ENCODE results near the gene MEOX2. TPM values are rescaled to one million over a fixed set of nuclear protein-coding genes. Genes with fewer than 3 reads are reported as not detected.

The MEOX2 gene
- total and polyA plus RNA-seq, 2 of the 8 experiments (the other 6 are each of a cell fraction or from before 2014, with no cell fraction given): 0.05 to 0.19 TPM

DNA sequence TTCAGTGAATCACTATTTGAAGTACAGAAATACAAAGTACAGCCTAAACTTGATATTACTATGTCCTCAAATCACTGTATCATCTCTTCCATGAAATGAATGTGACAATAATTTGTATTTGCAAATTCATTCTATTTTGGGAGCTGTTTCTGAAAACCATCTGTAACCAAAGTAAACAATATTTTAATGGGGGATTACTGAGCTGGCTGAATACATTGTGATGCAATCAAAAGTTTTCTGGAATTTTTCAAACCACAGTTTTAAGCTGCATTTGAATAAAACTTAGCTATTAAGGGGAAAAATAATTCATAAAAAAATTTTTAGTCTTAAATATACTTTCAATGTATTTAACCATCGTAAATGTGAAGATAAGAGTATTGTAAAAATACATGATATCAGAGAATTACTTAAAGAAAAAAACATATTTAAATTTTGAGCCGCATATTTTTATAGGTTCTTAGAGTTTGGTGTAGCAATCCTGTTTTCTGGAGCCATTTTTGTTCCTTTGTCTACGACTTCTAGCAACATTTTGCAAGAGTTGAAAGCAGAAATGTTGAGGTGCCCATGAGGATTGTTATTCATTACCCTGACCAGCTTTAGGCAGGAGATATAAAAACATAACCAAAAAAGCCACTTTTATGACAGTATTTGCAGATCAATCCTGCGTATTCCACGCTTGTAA, 78.8 kb downstream of the MEOX2 start:
- no peaks in the 10 kb centered on the region; a peak in 1 of 7 replicates for H3K4me1 ChIP-seq (replicated peaks in 1 of 4; ENCODE audit: control insufficient read depth in 3 of 4, insufficient read depth in 4 of 4, low read length in 3 of 4)
- no peaks in the 10 kb centered on the region for H3K79me2 ChIP-seq (ENCODE audit: control insufficient read depth in 1 of 2, insufficient read depth in 2 of 2, low read length in 2 of 2)
- H3K14ac ChIP-seq (ENCODE audit: insufficient read length): no peak overlapping the region
- WGBS, 2 experiments (ENCODE audit: extremely low coverage in 1 of 2, insufficient coverage in 1 of 2, insufficient read length in 1 of 2, insufficient replicate concordance in 2 of 2, low coverage in 1 of 2, low lambda C conversion rate in 2 of 2, missing lambda C conversion rate in 1 of 2): 87% methylated on average over 5 of the region's 5 CpGs; no CpG with 5 or more reads in 1 of the 2 experiments
- no peaks in the 10 kb centered on the region for H3K27me3 ChIP-seq (replicated peaks in 1 of 4; ENCODE audit: control insufficient read depth in 3 of 4, extremely low read depth in 1 of 4, insufficient read depth in 3 of 4, low read length in 3 of 4)
- H3K79me1 ChIP-seq (ENCODE audit: low read depth, low read length): no peaks in the 10 kb centered on the region
- peaks cover 1% of the 10 kb centered on the region; the same call in 1 of the 2 replicates for H3K23me2 ChIP-seq (ENCODE audit: low read depth, low read length)
- no peaks in the 10 kb centered on the region for H3K36me3 ChIP-seq (ENCODE audit: control insufficient read depth in 2 of 4, insufficient read depth in 4 of 4, low read length in 3 of 4)
- no peak overlapping the region for H3K9ac ChIP-seq (replicated peaks in 1 of 4; ENCODE audit: extremely low read depth in 1 of 4, low read depth in 3 of 4, low read length in 3 of 4)
- no peak overlapping the region for H4K91ac ChIP-seq (replicated peaks; ENCODE audit: insufficient read length, low read length)
- H3K18ac ChIP-seq (ENCODE audit: extremely low read depth, low read length): no peak overlapping the region
- H3K56ac ChIP-seq (replicated peaks; ENCODE audit: insufficient read length, low read depth, low read length): no peak overlapping the region
- H2BK120ac ChIP-seq (replicated peaks; ENCODE audit: low read depth, low read length): no peak overlapping the region
- no peak for TF ChIP-seq TCF12 (IDR thresholded peaks at IDR 0.05; ENCODE audit: low read depth, low read length)
- TF ChIP-seq CBX5 (IDR thresholded peaks at IDR 0.05; ENCODE audit: low read depth, low read length): no peak
- TF ChIP-seq CBX8 (IDR thresholded peaks at IDR 0.05; ENCODE audit: borderline replicate concordance, low read depth, low read length): no peak
- TF ChIP-seq MAFK (IDR thresholded peaks at IDR 0.05; ENCODE audit: low read depth, low read length): no peak
- no peak overlapping the region for H2BK15ac ChIP-seq (ENCODE audit: low read length)
- H3K9me3 ChIP-seq (ENCODE audit: insufficient read depth in 2 of 2, low read depth in 1 of 2, low read length in 1 of 2): no peaks in the 10 kb centered on the region
- no peak overlapping the region for H2BK5ac ChIP-seq (ENCODE audit: low read depth, low read length)
- ChIA-PET CTCF (ENCODE audit: partially characterized antibody) (interaction anchor here (0.7 to 1.7 kb wide), 3 partner anchors 280 to 407 kb away, joined by 3 to 6 read pairs (median 3); no protein-coding TSS in a partner anchor), POLR2A (ENCODE audit: partially characterized antibody) (no interaction called here)
- no peak overlapping the region for H3K23ac ChIP-seq (ENCODE audit: insufficient read length)
- no peak overlapping the region for H3K4me2 ChIP-seq (ENCODE audit: insufficient read depth in 1 of 2, low read depth in 2 of 2, low read length in 2 of 2)
- DNase-seq (ENCODE audit: low read depth in 1 of 2, low spot score in 2 of 2) (no peak), FAIRE-seq (no peak)
- H2BK12ac ChIP-seq (ENCODE audit: low read depth, low read length): no peak overlapping the region
- no peak overlapping the region for H3K27ac ChIP-seq (ENCODE audit: low read depth, low read length)
- no peak overlapping the region for H3K4ac ChIP-seq (replicated peaks; ENCODE audit: insufficient read length, low read depth, low read length)
- H2AFZ ChIP-seq (ENCODE audit: low read length): peak overlapping the region; percentile 99
- H4K8ac ChIP-seq (ENCODE audit: extremely low read depth, insufficient read depth, low read length): no peak overlapping the region
- H3K4me3 ChIP-seq (ENCODE audit: extremely low read depth in 1 of 4, insufficient read depth in 2 of 4, low read depth in 3 of 4, low read length in 4 of 4): no peak overlapping the region
- no peak overlapping the region for H2BK20ac ChIP-seq (ENCODE audit: low read length)
- peak overlapping the region; percentile 76 for H4K5ac ChIP-seq (ENCODE audit: insufficient read length, low read depth, low read length)
- no peak overlapping the region for H2AK5ac ChIP-seq (ENCODE audit: low read depth, low read length)
- H4K20me1 ChIP-seq (replicated peaks in 1 of 2; ENCODE audit: control insufficient read depth in 1 of 2, insufficient read depth in 2 of 2, low read length in 2 of 2): no peaks in the 10 kb centered on the region

Data from H1 (cell line).